Stimulated activated CD8-positive, alpha-beta memory T cell treated with anti-CD3 and anti-CD28 coated beads, Interleukin-15, amount 100 ng/mL, for 4 hours (primary cell): ENCODE measurements around the gene CIRBP.

Experiments
- DNase-seq, 2 donors: peaks; one replicate each; pipeline ENCODE4 v3.0.0-alpha.2; 2020; ENCODE audit warnings: low read depth in 2 of 2

CIRBP gene

GRCh38 chr19:1267477-1268225 is 1.5 kb upstream of the CIRBP start:
- no peak for DNase-seq

GRCh38 chr19:1268226-1269064 is 687 bp upstream of the CIRBP start:
- no peak for DNase-seq

- DNase-seq: peak; percentile 69 to 77
Observed at GRCh38 chr19:1269478-1270212, 513 bp downstream of the CIRBP start.

- no peak for DNase-seq
Observed at GRCh38 chr19:1270213-1270853, 1.2 kb downstream of the CIRBP start.

DNA sequence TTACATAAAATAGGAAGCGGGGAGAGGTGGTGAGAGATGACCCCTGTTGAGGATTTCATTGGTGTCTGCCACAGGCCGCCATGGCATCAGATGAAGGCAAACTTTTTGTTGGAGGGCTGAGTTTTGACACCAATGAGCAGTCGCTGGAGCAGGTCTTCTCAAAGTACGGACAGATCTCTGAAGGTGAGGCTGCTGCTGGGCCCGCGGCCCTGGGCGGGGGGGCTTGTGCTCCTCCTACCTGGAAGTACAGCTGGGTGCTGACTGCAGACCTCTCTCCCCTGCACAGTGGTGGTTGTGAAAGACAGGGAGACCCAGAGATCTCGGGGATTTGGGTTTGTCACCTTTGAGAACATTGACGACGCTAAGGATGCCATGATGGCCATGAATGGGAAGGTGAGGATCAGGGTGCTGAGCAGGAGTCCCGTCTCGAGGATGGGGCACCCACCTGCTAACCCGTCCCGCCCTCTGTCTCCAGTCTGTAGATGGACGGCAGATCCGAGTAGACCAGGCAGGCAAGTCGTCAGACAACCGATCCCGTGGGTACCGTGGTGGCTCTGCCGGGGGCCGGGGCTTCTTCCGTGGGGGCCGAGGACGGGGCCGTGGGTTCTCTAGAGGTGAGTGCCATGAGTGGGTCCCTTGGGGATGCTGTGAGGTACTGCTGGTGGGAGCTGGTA is 1.9 kb downstream of the CIRBP start:
- no peak for DNase-seq

DNA sequence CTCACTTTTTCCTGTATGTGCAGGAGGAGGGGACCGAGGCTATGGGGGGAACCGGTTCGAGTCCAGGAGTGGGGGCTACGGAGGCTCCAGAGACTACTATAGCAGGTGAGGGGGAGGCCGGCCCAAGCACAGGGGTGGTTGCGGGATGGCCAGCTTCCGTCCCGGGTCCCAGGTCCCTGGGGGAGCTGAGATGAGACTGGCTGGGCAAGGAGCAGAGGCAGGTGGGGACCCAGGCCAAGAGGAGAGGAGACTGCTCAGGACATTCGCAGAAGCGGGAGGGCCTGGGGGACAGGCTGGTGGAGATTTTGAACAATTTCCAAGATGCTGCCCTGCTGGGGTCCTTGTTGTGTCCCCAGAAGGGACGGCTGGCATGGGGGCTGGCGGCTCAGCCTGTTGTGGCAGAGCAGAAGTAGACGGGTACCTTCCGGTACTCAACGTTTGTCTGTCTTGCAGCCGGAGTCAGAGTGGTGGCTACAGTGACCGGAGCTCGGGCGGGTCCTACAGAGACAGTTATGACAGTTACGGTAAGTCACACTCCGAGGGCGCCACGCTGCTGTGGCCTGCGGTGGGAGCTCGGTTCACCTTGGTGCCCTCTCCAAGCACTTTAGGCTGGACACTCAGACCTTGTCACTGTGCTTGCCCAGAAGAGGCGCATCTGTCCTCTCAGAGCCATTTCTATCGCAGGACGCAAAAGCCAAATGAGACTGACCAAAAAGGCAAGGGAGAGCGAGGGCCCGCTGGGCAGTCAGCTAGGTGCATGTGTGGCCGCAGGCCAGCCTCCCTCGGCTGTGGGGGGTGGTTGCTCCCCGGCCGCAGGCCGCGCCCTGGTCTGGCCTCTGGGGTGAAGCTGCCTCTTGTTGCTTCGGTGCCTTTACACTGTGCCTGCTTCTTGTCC is 2.6 kb downstream of the CIRBP start:
- no peak for DNase-seq

- no peak for DNase-seq
Observed at GRCh38 chr19:1272423-1273262, 3.5 kb downstream of the CIRBP start.

DNA sequence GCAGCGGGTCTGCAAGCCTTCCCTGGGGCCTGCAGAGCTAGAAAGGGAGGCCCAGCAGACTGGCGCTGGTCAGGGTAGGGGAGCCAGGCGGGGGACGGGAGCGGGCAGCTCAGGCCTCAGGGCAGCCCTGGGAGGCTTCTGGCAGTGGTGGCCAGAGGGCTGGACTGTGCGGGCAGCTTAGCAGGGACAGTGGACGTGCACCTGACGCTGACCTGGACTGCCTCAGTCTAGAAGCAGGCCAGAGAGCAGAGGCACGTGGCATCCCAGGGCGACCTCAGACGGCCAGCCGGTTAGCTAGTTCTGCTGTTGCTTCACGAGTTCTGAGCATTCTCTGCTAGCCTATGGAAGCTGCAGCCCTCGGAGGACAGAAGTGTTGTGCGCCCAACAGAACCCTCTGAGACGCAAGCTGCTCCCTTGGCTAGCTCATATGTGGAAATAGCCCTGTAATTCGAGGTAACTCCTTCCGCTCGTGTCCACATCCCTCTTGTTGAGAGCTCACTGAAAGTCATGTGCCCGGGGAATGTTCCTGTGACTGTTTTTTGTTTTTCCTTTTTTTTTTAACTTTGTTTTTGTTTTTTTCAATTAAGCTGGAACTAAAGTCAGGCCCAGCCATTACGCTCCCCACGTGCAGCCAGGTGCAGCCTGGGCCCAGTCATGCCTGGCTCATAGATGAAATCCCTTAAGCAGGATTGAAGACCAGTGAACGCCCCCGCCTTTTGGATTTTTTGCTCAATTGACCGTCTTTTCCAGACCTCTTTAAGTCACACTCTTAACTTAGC is 4.3 kb downstream of the CIRBP start:
- DNase-seq: no peak

DNA sequence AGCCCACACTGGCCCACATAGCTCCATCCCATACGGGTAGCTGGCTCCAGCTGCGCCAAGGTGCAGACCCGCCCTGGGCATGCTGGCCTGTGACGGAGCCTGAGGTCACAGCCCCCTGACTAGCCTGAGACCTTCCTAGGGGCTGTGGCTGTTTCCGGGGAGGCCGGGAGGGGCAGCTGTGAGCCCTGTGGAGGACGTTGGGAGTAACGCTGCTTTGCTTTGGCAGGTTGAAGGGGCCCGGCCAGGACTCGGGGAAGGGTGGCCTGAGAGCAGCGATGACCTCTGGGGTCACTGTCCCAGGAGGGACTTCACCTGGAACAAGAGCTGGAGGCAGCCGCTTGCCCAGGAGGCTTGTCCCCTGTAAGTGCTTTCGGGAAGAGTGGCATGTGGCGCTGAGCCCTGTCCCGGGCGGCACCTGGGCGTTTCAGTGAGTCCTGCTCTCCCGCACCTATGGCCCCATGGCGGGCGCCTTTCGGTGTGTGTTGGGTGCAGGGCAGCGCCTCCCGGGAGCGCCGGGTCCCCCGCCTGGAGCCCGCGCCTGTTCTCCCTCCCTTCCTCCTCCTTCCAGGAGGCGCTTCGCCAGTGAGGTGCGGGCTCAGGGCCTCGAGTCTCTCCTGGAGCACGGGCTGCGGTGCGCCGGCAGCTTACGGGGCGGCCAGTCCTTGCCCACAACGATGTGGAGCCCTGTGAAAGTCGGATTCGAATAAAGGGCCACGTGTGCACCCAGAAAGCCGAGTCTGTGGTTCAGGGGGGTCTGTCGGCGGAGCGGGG is 5.1 kb downstream of the CIRBP start:
- DNase-seq: no peak

DNA sequence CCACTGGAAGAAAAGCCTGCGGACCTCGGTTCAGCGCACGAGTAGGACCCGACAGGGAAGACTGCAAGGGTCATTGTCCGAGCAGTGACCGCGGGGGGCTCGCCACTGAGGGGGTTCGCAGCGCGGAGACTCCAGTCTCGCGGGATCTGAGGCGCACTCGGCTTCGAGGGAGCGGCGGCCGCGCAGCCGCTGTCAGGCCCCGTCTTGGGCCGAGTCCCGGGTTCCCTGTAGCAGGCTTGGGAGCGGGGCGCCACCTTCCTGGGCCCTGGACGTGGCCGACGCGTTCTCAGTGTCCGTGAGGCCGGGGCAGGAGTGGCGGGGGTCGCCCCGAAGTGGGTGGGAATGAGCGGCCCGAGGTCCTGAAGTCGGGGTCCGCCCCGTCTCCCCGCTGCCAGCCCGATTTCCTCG is 5.7 kb downstream of the CIRBP start:
- DNase-seq: no peak

DNA sequence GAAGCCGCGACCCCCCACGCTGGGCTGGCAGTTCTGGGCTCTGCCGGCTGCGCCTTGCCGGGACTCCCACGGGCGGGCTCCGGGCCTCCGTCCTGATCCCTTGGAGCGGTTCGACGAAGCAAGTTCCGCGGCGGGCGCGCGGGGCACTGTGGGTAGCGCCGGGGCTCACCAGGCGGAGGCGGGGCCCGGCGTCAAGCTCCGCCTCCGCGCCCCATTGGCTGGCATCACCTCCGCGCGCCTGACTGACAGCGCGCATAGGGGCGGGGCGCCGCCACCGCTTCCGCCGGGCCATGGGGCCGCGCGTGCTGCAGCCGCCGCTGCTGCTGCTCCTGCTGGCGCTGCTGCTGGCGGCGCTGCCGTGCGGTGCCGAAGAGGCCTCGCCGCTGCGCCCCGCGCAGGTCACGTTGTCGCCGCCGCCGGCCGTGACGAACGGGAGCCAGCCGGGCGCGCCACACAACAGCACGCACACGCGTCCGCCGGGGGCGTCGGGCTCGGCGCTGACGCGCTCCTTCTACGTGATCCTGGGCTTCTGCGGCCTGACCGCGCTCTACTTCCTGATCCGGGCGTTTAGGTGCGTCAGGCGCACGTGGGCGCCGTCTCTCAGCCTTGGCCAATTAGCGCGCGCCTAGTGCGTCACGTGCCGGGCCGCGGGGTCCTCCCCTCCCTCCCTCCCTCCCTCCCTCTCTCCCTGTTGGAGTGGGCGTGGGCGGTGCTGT is 6.3 kb downstream of the CIRBP start, which contains the start of gene FAM174C:
Gene FAM174C, plus strand, starts transcription at position 271 of the 716 bp plus-strand sequence. Its CDS starts 20 bp downstream, at position 291.
- peak; percentile 94 to 96 for DNase-seq

DNA sequence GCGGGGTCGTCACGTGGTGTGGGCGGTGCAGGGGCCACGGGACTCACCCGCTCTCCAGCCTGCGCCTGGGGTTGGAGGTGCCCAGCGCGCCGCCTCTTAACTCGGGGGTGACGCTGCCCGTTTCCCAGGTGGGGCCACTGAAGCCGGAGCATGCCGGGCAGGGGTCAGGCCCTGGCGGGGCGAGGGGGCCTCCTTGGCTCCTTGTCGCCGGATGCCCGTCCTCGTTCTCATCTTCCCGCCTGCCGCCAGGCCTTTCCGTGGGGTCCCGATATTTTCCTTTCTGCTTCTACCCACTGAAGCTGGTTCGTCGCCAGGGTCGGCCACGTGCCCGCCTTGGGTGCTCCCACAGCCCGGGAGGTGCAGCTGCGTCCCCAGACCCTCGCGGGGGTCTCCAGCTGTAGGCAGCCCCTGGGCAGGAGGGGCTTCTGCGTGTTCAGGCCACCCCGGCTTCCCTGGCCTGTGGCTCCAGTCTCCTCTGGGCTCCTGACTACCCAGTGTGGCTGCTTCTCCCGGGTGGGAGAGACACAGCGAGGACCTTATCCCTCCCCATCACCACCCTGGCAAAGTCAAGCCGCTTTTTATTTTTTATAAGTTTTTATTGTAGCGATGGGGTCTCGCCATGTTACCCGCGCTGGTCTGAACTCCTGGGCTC is 7.0 kb downstream of the CIRBP start:
- DNase-seq: no peak

DNA sequence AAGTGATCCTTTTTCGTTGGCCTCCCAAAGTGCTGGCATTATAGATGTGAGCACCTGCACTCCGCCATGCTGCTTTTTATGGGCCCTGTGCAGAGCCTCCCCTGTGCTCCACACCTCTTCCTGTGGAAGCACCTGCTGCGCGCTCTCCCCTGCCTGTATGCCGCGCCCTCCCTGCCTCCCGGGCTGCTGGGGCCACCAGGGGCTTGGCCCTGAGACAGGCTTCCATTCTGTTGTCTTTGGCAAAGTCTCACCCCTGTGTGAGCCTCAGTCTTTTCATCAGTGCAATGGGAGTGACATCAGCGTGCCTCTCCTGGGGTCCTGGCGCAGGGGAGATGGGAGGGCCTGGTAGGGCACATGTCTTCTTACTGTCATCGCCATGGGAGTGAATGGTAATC is 7.5 kb downstream of the CIRBP start:
- no peak for DNase-seq

GRCh38 chr19:1277061-1277460 is 7.9 kb downstream of the CIRBP start:
- no peak for DNase-seq

- no peak for DNase-seq
Observed at GRCh38 chr19:1278074-1278473, 8.9 kb downstream of the CIRBP start.
